COLO668 (cell line): ENCODE measurements around the gene MBLAC1.
"Not testable (repeated sequence)": the region's sequence is repeated elsewhere in the genome, so short reads cannot be mapped to it uniquely, and the experiment has no call there.

Source experiments
- DNase-seq: peaks from one replicate; lab custom pipeline; 2025; ENCODE audit not compliant: unreplicated experiment; lab: John Stamatoyannopoulos, UW

Gene MBLAC1

DNA sequence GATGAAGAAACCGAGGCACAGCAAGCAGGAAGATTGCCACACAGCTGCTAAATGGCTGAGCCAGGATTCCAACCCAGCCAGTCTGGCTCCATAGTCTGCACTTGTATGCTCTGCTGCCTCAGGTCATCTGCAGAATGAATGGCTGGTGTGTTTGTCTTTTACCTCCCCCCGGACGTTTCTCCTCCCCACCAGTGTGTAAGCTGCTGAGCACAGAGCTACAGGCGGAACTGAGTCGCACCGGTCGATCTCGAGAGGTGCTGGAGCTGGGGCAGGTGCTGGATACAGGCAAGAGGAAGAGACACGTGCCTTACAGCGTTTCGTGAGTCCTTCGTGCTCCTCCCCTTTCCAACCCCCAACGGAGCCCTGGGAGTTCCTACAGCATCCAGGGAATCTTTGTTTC lies 4.7 kb upstream of the MBLAC1 start:
- peak; percentile 93 for DNase-seq

DNA sequence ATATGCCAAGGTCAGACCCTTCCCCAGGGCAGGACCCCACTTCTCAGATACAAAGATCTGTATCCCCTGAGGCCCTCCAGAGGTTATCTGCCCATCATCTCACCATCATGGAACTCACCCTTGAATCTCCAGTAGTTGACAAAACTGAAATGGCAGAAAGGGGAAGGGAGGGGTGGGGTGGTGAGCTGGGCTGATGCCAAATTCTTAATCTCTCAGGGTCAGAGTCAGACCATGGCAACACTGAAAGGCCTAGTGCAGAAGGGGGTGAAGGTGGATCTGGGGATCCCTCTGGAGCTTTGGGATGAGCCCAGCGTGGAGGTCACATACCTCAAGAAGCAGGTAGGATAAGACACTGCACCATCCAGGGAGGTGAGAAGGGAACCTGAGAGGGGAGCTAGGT lies 4.2 kb upstream of the MBLAC1 start:
- no peak for DNase-seq

DNA sequence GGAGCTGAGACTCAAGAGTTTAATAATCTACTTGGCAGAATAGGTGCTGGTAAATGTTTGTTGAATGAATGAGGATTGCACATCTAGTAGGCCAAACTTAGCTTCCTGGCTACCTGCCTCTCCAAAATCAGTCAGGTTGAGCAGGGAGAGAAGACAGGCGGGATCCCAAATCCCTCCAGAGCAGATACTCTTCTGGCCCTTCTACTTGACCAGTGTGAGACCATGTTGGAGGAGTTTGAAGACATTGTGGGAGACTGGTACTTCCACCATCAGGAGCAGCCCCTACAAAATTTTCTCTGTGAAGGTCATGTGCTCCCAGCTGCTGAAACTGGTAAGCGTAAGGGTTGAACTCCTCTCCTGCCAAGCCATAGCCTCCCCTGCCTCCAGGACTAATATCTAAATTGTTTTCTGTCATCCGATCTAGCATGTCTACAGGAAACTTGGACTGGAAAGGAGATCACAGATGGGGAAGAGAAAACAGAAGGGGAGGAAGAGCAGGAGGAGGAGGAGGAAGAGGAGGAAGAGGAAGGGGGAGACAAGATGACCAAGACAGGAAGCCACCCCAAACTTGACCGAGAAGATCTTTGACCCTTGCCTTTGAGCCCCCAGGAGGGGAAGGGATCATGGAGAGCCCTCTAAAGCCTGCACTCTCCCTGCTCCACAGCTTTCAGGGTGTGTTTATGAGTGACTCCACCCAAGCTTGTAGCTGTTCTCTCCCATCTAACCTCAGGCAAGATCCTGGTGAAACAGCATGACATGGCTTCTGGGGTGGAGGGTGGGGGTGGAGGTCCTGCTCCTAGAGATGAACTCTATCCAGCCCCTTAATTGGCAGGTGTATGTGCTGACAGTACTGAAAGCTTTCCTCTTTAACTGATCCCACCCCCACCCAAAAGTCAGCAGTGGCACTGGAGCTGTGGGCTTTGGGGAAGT lies 2.2 kb upstream of the MBLAC1 start:
- no peak for DNase-seq

DNA sequence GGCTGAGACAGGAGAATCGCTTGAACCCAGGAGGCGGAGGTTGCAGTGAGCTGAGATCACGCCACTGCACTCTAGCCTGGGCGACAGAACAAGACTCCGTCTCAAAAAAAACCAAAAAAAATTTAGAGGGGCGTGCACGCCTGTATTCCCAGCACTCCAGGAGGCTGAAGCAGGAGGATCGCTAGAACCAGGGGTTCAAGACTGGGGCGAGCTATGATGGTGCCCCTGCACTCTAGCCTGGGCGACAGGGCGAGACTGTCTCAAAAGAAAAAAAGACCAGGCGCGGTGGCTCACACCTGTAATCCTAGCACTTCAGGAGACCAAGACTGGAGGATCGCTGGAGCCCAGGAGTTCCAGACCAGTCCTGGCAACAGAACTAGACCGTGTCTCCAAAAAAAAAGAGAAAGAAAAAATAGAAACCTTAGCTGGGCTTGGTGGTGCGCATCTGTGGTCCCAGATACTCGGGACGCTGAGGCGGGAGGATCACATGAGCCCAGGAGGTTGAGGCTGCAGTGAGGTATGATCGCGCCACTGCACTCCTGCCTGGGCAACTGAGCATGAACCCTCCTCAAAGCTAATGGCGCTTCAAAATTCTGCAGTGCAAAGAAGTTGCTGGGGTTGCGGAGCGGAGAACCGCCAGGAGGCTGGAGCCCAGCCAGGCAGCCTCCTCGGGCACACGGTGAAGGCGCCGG lies 382 bp upstream of the MBLAC1 start:
- DNase-seq, result no peak

DNA sequence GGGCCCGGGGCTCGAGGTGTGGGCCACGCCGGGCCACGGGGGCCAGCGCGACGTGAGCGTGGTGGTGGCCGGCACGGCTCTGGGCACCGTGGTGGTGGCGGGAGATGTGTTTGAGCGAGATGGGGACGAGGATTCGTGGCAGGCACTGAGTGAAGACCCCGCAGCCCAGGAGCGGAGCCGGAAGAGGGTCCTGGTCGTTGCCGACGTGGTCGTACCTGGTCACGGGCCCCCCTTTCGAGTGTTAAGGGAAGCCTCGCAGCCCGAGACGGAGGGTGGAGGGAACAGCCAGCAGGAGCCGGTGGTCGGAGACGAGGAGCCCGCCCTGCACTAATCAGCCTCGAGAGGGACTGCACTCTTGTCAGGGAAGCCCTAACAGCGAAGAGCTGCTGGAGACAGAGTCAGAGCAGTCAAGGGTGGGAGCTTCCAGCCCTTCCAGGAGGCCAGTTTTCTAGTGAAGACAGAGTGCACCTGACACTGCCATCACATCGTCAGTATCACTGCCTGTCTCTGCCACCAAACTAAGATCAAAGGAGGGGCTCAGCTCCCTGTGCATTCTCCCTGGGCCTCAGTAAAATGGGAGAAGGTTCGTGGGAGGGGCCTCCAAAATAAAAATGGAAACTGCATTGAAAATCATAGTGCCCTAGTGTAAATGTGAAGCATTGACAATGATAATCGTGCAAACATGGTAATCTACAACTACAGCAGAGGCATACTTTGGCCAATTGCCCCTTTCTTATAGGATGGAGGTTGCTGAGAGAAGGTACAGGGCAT lies 1.3 kb downstream of the MBLAC1 start:
- DNase-seq, result peak; percentile 24

DNA sequence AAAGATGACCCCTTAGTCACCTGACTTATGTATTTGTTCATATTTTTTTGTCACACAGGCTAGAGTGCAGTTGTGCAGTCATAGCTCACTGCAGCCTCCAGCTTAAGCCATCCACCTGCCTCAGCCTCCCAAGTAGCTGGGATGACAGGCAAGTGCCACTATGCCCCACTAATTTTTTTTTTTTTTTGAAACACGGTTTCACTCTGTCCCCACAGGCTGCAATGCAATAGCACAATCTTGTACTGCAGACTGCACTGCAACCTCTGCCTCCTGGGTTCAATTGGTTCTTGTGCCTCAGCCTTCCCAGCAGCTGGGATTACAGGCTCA lies 1.8 kb downstream of the MBLAC1 start:
- no peak for DNase-seq

DNA sequence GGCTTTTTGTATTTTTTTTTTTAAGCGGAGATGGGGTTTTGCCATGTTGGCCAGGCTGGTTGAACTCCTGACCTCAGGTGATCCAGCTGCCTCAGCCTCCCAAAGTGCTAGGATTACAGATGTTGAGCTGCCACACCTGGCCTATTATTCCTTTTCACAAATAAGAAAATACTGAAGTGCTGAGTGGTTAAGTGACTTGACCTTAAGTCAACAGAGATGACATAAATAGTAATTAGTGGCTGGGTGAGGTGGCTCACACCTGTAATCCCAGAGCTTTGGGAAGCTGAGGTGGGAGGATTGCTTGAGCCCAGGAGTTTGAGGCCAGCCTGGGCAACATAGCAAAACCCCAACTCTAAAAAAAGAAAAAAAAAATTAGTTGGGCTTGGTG lies 3.4 kb downstream of the MBLAC1 start:
- peak; percentile 46 for DNase-seq

DNA sequence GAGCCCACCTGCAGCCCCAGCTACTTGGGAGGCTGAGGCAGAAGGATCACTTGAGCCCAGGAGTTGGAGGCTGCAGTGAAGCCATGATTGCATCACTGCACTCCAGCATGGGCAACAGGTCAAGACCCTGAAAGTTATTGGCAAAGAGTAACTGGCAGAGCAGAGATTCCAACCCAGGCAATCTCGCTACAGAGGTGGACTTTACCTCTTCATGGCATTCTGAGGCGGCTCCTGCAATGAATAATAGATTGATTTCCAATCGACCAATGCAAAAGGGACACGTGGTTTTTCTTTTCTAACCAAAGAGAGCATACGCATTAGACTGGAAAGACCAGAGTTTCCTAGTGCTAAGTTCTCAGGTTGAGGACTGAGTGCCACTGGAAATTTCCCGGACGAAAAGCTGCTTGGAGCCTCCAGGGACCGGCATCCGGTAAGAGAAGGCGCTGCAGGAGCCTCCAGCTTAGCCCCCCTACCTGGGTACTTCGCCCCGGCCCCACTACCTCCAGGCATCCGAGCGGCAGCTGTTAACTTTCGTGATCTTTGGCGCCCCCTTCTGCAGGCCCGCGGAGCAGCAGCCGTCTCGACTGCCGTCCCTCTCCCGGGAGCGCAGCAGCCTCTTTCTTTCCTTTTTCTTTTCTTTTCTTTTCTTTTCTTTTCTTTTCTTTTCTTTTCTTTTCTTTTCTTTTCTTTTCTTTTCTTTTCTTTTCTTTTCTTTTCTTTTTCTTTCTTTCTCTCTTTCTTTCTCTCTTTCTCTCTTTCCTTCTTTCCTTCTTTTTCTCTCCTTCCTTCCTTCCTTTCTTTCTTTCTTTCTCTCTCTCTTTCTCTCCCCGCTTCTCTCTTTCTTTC lies 4.1 kb downstream of the MBLAC1 start:
- DNase-seq, result peak; percentile 81

DNA sequence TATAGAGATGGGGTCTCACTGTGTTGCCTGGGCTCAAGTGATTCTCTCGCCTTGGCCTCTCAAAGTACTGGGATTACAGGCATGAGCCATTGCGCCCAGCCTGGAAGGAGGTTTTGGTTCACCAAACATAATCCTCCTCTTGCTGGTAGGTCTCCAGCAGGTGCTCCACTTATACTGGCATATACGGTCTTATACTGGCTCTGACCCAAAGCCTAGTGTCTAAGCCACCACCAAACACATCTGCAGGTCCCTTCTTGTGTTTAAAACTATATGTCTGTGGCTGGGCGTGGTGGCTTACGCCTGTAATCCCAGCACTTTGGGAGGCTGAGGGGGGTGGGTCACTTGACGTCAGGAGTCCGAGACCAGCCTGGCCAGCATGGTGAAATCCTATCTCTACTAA lies 5.4 kb downstream of the MBLAC1 start:
- no peak for DNase-seq

DNA sequence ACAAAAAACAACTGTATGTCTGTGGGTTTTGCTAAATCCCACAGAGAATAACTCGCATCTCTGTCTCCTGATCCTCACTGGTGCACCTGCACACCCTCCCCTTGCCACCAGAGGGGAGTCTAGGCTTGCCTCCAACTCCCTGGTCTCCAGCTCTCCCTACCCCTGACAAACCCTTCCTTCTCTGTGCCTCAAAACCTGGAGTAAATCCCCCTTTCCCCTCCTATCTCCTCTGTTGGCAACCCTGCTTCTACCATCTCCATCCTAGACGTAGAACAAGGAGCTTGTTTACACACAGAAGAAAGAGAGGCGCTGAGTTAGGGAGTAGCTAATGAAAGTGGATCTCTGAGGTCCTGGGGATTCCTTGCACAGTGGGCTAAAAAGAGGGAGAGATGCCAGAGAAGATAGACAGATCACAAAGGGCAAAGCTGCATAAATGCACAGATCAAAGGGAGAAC lies 6.0 kb downstream of the MBLAC1 start:
- peak; percentile 63 for DNase-seq

DNA sequence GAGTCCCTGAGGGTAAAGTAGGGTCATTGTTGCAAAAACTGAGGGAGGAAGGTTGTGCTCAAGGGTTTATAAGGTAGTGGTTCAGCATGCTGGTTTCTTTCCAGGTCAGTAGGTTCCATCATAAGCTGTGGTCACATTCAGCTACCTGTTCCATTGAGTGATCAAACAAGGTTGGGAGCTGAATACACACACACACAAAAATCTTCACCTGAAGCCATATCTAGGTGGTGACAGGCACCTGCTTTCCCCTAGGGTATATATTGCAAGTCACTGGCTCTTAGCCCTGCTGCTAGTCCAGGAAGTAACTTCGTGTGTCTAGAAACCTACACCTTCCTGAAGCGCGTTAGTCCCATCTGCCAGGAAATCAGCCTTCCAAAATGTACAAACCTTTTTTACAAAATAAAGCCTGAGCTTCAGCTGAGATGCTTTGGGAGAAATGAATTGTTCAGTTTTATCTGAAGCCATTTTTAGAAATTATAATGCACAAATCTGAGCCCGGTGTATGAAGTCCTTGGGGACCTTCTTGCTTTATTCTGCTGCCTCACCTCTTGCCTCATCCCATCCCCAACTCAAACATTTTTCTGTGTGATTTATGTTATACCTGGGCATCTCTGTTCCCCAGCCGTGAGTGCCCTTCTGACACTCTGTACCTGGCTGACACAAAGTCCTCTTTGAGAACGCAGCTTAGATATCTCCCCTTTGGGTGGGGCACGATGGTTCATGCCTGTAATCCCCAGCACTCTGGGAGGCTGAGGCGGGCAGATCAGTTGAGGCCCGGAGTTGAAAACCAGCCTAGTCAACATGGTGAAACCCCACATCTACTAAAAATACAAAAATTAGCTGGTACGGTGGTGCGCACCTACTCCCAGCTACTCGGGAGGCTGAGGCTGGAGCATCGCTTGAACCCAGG lies 11.3 kb downstream of the MBLAC1 start:
- peak; percentile 32 for DNase-seq

DNA sequence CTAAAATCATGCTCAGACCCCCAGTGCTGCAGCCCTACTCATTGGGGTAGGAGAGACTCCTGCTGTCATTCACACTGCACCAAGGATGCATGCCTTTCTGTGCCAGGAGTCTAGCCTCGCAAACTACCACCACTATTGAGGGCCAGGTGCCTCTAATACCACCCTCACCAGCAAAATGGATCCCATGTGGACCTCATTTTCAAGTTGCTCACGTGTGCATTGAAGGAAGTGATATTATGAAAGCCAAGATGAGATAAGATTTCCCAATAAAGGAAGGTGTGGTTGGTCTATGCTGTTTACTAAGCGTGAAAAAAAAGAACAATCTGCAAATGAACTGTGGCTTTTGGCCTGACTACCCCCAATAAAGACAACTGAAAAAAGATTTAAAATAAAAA lies 14.8 kb downstream of the MBLAC1 start:
- no peak for DNase-seq

DNA sequence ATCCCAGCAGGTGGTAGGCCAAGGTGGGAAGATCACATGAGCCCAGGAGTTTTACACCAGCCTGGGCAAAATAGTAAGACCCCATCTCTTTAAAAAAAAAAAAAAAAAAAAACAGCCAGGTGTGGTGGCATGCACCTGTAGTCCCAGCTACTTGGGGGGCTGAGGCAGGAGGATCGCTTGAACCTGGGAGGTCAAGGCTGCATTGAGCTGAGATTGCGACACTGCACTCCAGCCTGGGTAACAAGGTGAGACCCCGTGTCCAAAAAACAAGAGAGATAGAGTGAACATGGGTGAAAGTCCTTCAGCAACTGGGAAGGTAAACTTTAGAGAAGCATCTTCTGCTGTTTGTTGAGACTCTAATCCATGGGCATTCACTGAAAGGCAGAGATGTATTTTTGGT lies 15.7 kb downstream of the MBLAC1 start:
- no peak for DNase-seq

DNA sequence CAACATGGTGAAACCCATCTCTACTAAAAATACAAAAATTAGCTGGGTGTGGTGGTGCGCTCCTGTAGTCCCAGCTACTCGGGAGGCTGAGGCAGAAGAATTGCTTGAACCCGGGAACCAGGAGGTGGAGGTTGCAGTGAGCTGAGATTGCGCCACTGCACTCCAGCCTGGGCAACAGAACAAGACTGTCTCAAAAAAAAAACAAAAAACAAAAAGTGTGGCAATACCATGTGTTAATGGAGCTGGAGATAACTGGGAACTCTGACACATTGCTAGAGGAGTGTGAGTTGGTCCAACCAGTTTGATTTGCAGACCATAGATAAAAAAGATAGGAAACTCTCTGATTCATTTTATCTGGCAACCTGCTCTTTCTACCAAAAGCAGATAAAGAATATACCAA lies 19.6 kb downstream of the MBLAC1 start:
- not testable (repeated sequence) for DNase-seq

DNA sequence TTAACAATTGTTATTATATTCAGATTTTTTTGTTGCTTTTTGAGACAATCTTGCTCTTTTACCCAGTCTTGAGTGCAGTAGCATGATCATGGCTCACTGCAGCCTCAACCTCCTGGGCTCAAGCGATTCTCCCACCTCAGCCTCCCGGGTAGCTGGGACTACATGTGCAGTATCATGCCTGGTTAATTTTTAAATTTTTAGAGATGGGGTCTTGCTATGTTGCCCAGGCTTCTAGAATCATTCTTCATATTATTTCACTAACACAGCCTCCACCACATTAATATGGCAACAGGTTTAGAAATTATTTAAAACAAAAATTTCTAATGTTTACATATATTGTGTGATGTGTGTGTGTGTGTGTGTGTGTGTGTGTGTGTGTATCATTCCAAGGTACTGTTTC lies 20.5 kb downstream of the MBLAC1 start:
- no peak for DNase-seq

DNA sequence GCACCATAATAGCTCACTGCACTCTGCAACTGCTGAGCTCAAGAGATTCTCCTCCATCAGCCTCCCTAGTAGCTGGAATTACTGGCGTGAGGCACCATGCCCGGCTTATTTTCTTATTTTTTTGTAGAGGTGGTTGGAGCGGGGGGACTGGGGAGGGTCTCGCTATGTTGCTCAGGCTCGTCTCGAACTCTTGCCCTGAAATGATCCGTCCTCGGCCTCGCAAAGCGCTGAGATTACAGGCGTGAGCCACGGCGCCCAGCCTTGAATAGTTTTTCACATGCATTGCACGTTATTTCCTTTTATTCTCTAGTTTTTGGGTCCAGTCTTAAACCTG lies 21.4 kb downstream of the MBLAC1 start:
- no peak for DNase-seq

DNA sequence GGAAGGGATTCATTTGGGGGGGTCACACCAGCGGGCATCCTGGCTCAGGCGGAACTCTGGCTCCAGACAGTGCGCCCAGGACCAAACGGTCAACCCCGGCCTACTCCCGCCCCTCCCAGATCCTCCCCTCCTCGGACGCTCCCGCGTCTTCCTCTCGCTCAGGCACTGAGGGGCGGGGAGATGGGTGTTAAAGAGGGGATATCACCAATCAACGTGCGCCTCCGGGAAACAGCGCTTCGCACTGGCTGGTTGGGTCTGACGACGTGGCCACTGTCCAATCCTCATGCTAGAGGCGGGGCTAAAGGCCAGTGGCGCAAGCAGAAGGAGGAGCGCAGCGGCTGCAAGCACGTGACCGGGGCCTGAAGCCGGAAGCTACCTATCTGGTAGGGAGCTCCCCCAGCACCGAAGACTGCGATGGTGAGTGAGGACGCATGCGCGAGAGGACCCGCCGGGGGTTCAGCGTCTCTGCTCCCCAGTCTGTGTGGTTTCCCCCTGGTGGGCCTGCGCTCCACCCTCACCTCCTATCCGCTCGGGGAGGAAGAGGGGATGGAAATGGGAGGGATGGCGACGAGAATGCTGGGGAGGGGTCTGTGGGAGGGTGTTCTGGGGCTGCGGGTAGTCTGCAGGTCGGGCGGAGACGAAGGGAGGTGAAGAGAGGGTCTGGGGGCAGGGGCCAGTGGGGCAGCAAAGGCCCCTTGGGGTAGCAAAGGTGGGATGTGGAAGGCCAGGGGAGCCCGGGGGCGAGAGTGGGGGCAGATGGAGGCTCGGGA lies 22.0 kb downstream of the MBLAC1 start, which contains the start of gene LAMTOR4:
LAMTOR4 (plus strand) TSS at position 360 of the 770 bp plus-strand sequence; CDS start at position 415, 55 bp downstream.
- DNase-seq, result peak; percentile 98

DNA sequence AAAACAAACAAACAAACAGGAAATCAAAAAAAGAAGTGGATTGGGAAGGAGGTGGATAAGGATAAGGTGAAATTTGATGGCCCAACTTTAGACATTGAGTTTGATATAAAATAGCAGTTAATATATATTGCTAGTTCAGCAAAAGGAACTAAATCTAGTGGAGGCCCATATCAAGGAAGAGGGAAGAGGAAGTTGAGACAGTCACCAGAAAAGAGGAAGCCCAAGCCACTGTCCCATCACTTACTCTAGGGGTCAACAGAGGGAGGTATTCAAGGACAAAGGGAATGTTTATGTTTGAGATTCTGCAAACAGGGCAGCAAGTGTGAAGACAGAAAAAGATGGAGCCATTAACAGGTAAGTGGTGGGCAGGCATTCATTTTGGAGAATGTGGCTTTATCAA lies 25.6 kb downstream of the MBLAC1 start:
- DNase-seq, result no peak
